ENCODE measurements around the gene CALML4. TPM values are rescaled to one million over a fixed set of nuclear protein-coding genes. Genes with fewer than 3 reads are reported as not detected.

Gene CALML4
- total and polyA plus RNA-seq, 2 experiments from 2014 or later = 1.4 to 4.5 TPM

- Histone ChIP-seq H3K4me3 (no peak overlapping the region), H3K27ac (no peak overlapping the region), H3K27me3 (no peaks in the 10 kb centered on the region), H3K9me3 (ENCODE audit: low read depth) (no peaks in the 10 kb centered on the region), H3K36me3 (peaks cover 3% of the 10 kb centered on the region), H3K4me1 (ENCODE audit: low read depth) (peaks cover 26% of the 10 kb centered on the region)
- no peak for TF ChIP-seq CTCF (IDR thresholded peaks at IDR 0.05; ENCODE audit: low read depth, low read length)
- DNase-seq (ENCODE audit: low read depth in 1 of 2, low spot score in 1 of 2) = no peak
Measured at GRCh38 chr15:68152342-68152741, 52.8 kb downstream of the CALML4 start.

GRCh38 chr15:68151277-68151676 lies 53.9 kb downstream of the CALML4 start:
- TF ChIP-seq CTCF (IDR thresholded peaks at IDR 0.05; ENCODE audit: low read depth, low read length) = no peak
- peaks cover 19% of the 10 kb centered on the region for H3K4me1 ChIP-seq (ENCODE audit: low read depth)
- H3K27ac ChIP-seq = no peak overlapping the region
- H3K36me3 ChIP-seq = peaks cover 10% of the 10 kb centered on the region
- no peaks in the 10 kb centered on the region for H3K27me3 ChIP-seq
- no peak for DNase-seq (ENCODE audit: low read depth in 1 of 2, low spot score in 1 of 2)
- H3K4me3 ChIP-seq = no peak overlapping the region
- no peaks in the 10 kb centered on the region for H3K9me3 ChIP-seq (ENCODE audit: low read depth)

- H3K27ac ChIP-seq = peak overlapping the region; percentile 15
- H3K4me1 ChIP-seq (ENCODE audit: low read depth) = peaks cover 9% of the 10 kb centered on the region
- H3K4me3 ChIP-seq = no peak overlapping the region
- TF ChIP-seq CTCF (IDR thresholded peaks at IDR 0.05; ENCODE audit: low read depth, low read length) = no peak
- no peaks in the 10 kb centered on the region for H3K9me3 ChIP-seq (ENCODE audit: low read depth)
- H3K36me3 ChIP-seq = peaks cover 15% of the 10 kb centered on the region
- no peaks in the 10 kb centered on the region for H3K27me3 ChIP-seq
- DNase-seq (ENCODE audit: low read depth in 1 of 2, low spot score in 1 of 2) = no peak
Measured at GRCh38 chr15:68150187-68150586, 54.9 kb downstream of the CALML4 start.

- H3K9me3 ChIP-seq (ENCODE audit: low read depth) = no peaks in the 10 kb centered on the region
- no peak for TF ChIP-seq CTCF (IDR thresholded peaks at IDR 0.05; ENCODE audit: low read depth, low read length)
- peak in 1 of 2 donors; percentile 42 for DNase-seq (ENCODE audit: low read depth in 1 of 2, low spot score in 1 of 2)
- H3K36me3 ChIP-seq = peaks cover 14% of the 10 kb centered on the region
- H3K27ac ChIP-seq = no peak overlapping the region
- H3K4me3 ChIP-seq = no peak overlapping the region
- H3K27me3 ChIP-seq = no peaks in the 10 kb centered on the region
- peaks cover under 1% of the 10 kb centered on the region for H3K4me1 ChIP-seq (ENCODE audit: low read depth)
Measured at GRCh38 chr15:68149059-68149458, 56.1 kb downstream of the CALML4 start.

GRCh38 chr15:68148039-68148438 lies 57.1 kb downstream of the CALML4 start:
- H3K27me3 ChIP-seq = no peaks in the 10 kb centered on the region
- no peak for DNase-seq (ENCODE audit: low read depth in 1 of 2, low spot score in 1 of 2)
- H3K4me1 ChIP-seq (ENCODE audit: low read depth) = no peaks in the 10 kb centered on the region
- no peak for TF ChIP-seq CTCF (IDR thresholded peaks at IDR 0.05; ENCODE audit: low read depth, low read length)
- H3K9me3 ChIP-seq (ENCODE audit: low read depth) = no peaks in the 10 kb centered on the region
- H3K27ac ChIP-seq = no peak overlapping the region
- peaks cover 12% of the 10 kb centered on the region for H3K36me3 ChIP-seq
- no peak overlapping the region for H3K4me3 ChIP-seq

GRCh38 chr15:68145706-68146105 lies 59.4 kb downstream of the CALML4 start:
- Histone ChIP-seq H3K4me3 (no peak overlapping the region), H3K36me3 (peaks cover 12% of the 10 kb centered on the region), H3K27me3 (no peaks in the 10 kb centered on the region), H3K9me3 (ENCODE audit: low read depth) (no peaks in the 10 kb centered on the region), H3K27ac (no peak overlapping the region), H3K4me1 (ENCODE audit: low read depth) (peaks cover 4% of the 10 kb centered on the region)
- DNase-seq (ENCODE audit: low read depth in 1 of 2, low spot score in 1 of 2) = no peak
- TF ChIP-seq CTCF (IDR thresholded peaks at IDR 0.05; ENCODE audit: low read depth, low read length) = no peak
